ENCODE results near the gene TMEM214.

Gene TMEM214

DNA sequence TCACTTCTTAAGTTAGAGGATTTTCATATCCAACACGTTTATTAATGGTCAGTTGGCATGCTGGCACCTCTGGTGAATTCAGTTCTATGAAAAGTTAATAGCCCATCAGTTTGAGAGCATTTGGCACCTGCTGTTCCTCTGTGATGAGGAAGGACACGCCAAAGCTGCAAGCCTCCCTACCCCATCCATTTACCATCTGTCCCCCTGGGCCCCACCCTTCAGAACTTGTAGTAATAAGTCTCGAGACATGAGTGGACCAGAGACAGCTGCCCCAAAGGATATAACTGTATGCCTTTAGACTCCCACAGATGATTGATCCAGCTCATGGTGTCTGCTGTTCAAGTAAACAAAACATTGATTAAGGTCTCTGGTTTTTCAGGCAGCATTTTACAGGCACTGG is 32.4 kb downstream of the TMEM214 start:
- ChIA-PET POLR2A (interaction anchor here (1.2 kb wide), 1 partner anchor 14 kb away, joined by 5 read pairs; the partner anchor contains the start of gene AGBL5), CTCF (interaction anchor here (0.9 to 2.8 kb wide), 8 partner anchors 9 to 104 kb away, joined by 3 to 13 read pairs (median 6); partner anchors contain the start of genes AGBL5 and KHK)
- no peak for TF ChIP-seq CTCF (IDR thresholded peaks at IDR 0.05; ENCODE audit: control extremely low read depth, extremely low read depth, low read depth, missing control alignments)
- DNase-seq (ENCODE audit: extremely low spot score): no peak

DNA sequence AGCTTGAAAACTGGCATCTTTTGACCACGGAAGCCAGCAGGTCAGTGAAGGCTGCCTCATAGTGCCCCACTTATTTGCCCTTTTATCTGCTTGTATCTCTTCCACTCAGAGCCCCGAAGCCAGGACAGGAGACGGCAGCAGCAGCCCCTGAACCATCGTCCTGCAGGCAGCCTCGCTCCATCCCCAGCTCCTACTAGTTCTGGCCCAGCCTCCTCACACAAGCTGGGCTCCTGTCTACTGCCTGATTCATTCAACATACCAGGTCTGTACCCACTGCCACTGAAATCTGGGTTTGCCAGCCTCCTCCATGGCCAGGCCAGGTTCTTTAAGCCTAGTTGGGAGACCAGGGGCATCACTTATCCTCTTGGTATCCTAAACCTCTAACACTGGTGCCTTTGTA is 34.6 kb downstream of the TMEM214 start:
- no peak for DNase-seq (ENCODE audit: extremely low spot score)
- ChIA-PET CTCF (interaction anchor here (1.0 to 3.7 kb wide), 6 partner anchors 9 to 106 kb away, joined by 3 to 16 read pairs (median 10); partner anchors contain the start of gene AGBL5), POLR2A (interaction anchor here (0.7 to 1.2 kb wide), 2 partner anchors 11 to 368 kb away, joined by 4 read pairs; no protein-coding TSS in a partner anchor)
- TF ChIP-seq CTCF (IDR thresholded peaks at IDR 0.05; ENCODE audit: control extremely low read depth, extremely low read depth, low read depth, missing control alignments): no peak

GRCh38 chr2:27069436-27069835 is 36.7 kb downstream of the TMEM214 start:
- POLR2A ChIA-PET: interaction anchor here (1.1 kb wide), 1 partner anchor 18 kb away, joined by 3 read pairs; the partner anchor contains the start of gene AGBL5
- TF ChIP-seq CTCF (IDR thresholded peaks at IDR 0.05; ENCODE audit: control extremely low read depth, extremely low read depth, low read depth, missing control alignments): no peak
- no peak for DNase-seq (ENCODE audit: extremely low spot score)
- CTCF ChIA-PET: interaction anchor here (1.9 to 3.7 kb wide), 3 partner anchors 11 to 19 kb away, joined by 4 to 13 read pairs (median 9); no protein-coding TSS in a partner anchor

DNA sequence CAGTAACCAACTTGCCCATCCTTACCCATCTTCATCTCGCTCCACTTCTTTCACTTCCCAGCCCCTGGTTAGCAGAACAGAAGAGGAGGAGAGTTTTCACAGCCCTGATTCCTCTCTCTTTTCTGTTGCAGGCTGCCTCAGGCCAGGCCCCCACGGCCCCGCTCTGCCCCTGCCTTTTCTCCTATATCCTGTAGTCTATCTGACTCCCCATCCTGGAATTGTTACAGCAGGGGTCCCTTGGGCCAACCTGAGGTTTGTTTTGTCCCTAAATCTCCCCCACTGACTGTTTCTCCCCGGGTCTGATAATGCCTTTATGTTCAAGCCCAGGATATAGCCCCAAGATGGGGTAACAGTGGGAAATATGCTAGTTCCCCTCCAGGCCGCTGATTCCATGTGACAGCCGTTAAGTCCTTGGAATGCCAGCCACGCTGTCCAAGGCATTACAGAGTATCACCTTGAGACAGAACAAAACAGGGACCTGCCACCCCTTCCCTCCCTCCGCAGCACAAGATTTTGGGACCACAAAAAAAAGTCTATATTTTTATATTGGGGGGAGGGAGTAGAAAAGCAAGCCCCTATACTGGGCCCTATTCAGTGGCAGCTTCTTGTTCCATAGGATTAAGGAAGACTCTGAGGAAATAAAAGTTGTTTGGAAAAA is 37.3 kb downstream of the TMEM214 start:
- ChIA-PET CTCF (interaction anchor here (1.9 to 4.7 kb wide), 3 partner anchors 12 to 18 kb away, joined by 4 to 42 read pairs (median 9); no protein-coding TSS in a partner anchor), POLR2A (no interaction called here)
- no peak for DNase-seq (ENCODE audit: extremely low spot score)
- no peak for TF ChIP-seq CTCF (IDR thresholded peaks at IDR 0.05; ENCODE audit: control extremely low read depth, extremely low read depth, low read depth, missing control alignments)

DNA sequence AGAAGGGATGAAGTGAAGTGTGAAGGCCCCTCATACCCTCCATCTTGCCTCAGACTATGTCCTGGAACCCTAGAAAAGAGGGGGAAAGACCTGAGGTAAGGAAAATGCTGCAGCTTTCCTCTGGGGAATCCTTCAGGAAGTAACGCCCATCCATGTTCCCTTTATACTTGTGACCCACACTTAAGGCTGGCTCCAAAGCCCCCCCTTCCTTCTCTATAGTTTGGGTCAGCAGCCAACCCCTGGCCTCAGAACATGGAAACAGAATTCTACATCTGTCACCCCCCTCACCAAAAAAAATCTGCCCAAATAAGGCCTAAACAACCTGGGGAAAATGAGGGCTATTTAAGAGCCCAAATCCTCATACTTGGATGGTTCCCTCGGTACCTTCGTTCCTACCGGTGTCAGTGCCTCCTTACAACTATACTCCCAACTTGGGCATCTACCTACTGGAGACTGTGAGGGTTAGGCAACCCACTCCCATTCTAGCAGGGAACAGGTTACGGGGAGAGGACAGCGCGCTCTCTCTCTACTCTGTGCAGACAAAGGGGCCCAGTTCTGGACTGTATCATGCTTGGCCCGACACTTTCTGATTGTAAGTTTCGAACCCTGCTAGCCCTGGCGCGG is 38.0 kb downstream of the TMEM214 start:
- DNase-seq (ENCODE audit: extremely low spot score): no peak
- POLR2A ChIA-PET: interaction anchor here (0.6 to 1.4 kb wide), 6 partner anchors 8 to 308 kb away, joined by 3 to 12 read pairs (median 4); partner anchors contain the start of gene AGBL5
- CTCF ChIA-PET: interaction anchor here (0.7 to 5.2 kb wide), 9 partner anchors 9 to 109 kb away, joined by 3 to 42 read pairs (median 6); partner anchors contain the start of genes AGBL5 and KHK
- no peak for TF ChIP-seq CTCF (IDR thresholded peaks at IDR 0.05; ENCODE audit: control extremely low read depth, extremely low read depth, low read depth, missing control alignments)

- ChIA-PET CTCF (interaction anchor here (0.7 to 5.2 kb wide), 9 partner anchors 8 to 109 kb away, joined by 3 to 42 read pairs (median 3); partner anchors contain the start of genes AGBL5 and KHK), POLR2A (interaction anchor here (0.6 to 1.4 kb wide), 7 partner anchors 9 to 307 kb away, joined by 3 to 12 read pairs (median 4); partner anchors contain the start of gene AGBL5)
- no peak for TF ChIP-seq CTCF (IDR thresholded peaks at IDR 0.05; ENCODE audit: control extremely low read depth, extremely low read depth, low read depth, missing control alignments)
- DNase-seq (ENCODE audit: extremely low spot score): peak; percentile 97
Measured at GRCh38 chr2:27071277-27071989, 38.7 kb downstream of the TMEM214 start, which contains the start of gene OST4. Gene OST4, minus strand, starts transcription at chr2:27071654.
